Measurements from ENCODE around the gene KLHL30.

Gene KLHL30

DNA sequence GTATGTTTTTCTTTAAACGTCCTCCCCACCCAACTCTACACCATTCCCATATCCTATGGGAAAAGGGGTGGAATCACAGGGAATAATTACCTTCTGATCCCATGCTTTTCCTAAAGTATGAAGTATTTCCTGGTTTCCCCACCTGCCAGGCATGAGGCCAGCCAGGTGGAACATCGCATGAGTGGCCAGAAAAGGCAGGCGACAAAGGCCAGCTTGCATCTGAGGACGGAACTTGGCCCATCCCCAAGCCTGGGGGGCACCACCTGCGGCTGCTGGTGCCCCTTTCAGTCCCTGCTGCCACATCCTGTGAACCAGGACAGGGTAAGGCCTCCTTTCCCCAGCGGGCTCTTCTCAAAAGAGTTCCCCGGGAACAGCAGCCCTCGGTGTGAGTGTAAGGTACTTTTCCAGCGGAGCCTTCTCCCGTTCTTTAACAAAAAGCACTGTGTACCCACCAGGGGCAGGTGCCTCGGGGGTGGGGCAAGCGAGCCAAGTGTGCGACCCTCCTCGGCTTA is 19.1 kb downstream of the KLHL30 start:
- DNase-seq (ENCODE audit: low read depth) = no peak
- H3K4me3 ChIP-seq (ENCODE audit: control insufficient read depth, low read depth, low read length) = no peak overlapping the region
- TF ChIP-seq, protein P1, sequence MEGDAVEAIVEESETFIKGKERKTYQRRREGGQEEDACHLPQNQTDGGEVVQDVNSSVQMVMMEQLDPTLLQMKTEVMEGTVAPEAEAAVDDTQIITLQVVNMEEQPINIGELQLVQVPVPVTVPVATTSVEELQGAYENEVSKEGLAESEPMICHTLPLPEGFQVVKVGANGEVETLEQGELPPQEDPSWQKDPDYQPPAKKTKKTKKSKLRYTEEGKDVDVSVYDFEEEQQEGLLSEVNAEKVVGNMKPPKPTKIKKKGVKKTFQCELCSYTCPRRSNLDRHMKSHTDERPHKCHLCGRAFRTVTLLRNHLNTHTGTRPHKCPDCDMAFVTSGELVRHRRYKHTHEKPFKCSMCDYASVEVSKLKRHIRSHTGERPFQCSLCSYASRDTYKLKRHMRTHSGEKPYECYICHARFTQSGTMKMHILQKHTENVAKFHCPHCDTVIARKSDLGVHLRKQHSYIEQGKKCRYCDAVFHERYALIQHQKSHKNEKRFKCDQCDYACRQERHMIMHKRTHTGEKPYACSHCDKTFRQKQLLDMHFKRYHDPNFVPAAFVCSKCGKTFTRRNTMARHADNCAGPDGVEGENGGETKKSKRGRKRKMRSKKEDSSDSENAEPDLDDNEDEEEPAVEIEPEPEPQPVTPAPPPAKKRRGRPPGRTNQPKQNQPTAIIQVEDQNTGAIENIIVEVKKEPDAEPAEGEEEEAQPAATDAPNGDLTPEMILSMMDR (IDR thresholded peaks at IDR 0.05; ENCODE audit: control insufficient read depth, insufficient read depth, low read depth, low read length, missing control alignments) = no peak

DNA sequence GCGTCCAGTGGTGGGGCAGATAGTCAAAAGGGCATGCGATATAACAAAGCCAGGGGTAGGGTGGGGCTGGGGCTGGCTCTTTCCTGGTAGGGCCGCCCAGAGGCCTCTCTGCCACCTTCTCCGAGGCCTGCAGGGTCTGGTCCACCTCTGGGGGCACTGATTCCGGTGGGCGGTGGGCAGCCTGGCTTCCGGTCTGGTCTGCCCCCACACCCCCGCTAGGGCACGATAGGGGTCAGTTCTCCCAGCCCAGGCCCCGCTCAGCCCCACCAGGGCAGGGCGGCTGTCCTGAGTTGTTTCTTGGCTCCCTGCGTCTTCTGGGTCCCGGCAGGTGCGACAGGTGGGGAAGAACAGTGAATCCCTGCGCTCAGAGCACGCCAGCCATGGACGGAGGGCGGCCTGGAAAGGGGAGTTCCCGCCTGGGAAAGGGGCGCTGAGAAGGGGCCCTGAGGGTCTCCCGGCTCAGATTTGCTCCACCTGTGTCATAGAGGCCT is 19.6 kb downstream of the KLHL30 start:
- DNase-seq (ENCODE audit: low read depth) = no peak
- TF ChIP-seq, protein P1 (IDR thresholded peaks at IDR 0.05; ENCODE audit: control insufficient read depth, insufficient read depth, low read depth, low read length, missing control alignments) = no peak
- no peak overlapping the region for H3K4me3 ChIP-seq (ENCODE audit: control insufficient read depth, low read depth, low read length)

DNA sequence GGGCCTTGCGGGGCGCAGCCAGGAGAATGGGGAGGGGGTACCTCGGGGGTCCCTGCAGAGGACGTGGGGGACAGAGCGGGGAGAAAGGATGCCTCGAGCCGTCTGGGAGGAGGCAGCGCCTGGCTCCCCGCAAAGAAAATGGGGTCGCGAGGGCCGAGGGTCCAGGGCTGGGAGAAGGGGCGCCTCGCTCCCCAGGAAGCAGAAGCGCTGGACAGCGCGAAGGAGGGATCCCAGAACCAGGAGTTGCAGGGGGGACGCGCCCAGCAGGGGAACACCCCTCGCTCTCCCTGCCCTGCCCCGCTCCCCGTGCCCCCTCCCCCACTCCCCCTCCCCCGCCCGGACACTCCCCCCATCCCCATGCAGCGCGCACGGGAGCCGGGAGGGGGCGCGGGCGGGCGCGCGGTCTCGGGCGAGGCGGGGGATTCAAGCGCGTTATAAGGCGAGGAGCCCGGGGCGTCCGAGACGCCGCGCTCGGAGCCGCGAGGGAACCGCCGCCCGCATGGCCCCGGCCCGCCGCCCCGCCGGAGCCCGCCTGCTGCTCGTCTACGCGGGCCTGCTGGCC is 20.1 kb downstream of the KLHL30 start, which contains the start of gene ERFE:
Gene ERFE, plus strand, starts transcription at position 462 of the 562 bp plus-strand sequence. Its CDS starts 38 bp downstream, at position 500.
- H3K4me3 ChIP-seq (ENCODE audit: control insufficient read depth, low read depth, low read length) = peak within 1 kb of the TSS; percentile 22
- TF ChIP-seq, protein P1 (IDR thresholded peaks at IDR 0.05; ENCODE audit: control insufficient read depth, insufficient read depth, low read depth, low read length, missing control alignments) = peak; percentile 44
- no peak for DNase-seq (ENCODE audit: low read depth)

DNA sequence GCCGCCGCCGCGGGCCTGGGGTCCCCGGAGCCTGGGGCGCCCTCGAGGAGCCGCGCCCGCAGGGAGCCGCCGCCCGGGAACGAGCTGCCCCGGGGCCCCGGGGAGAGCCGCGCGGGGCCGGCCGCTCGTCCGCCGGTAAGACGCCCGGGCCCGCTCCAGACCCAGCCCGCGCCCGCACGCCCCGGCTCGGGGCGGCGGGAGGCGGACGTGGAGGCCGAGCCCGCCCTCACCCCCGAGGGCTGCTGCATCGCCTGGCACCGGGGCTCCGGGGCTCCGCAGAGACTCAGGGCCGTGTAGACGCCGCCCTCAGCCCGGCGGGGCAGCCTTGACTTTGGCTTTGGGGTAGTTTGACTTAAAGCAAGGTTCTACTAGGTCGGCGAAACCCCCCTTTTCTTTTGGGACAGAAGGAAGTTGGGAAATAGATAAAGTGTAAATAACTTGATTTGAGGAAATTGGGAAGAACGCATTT is 20.6 kb downstream of the KLHL30 start:
- TF ChIP-seq, protein P1 (IDR thresholded peaks at IDR 0.05; ENCODE audit: control insufficient read depth, insufficient read depth, low read depth, low read length, missing control alignments) = no peak
- DNase-seq (ENCODE audit: low read depth) = no peak
- H3K4me3 ChIP-seq (ENCODE audit: control insufficient read depth, low read depth, low read length) = peak overlapping the region; percentile 22

DNA sequence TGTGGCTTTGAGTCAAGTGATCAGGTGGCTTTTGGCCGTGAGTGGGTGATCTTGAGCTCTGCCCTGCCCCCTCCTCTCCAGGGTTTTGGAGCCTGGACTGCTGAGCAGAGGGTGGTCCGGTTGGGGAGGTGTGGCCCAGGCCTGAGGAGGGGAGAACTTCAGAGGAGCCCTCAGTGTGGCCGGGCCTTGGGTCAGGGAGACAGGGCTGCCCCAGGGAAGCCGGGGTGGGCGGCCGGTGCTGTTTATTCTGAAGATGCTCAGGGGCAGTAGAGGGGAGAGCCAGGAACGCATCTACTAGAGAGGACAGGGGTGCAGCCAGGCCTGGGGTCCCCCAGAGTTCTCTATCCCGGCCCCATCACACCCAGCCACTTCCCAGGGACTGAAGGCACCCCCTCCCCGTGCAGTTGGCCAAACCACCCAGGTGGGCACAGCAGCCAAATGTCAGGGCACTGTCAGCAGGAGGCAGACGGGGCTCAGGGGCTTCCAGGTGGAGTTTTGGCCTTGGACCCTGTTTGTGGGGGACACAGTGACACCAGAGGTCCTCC is 21.3 kb downstream of the KLHL30 start:
- no peak overlapping the region for H3K4me3 ChIP-seq (ENCODE audit: control insufficient read depth, low read depth, low read length)
- no peak for DNase-seq (ENCODE audit: low read depth)
- TF ChIP-seq, protein P1 (IDR thresholded peaks at IDR 0.05; ENCODE audit: control insufficient read depth, insufficient read depth, low read depth, low read length, missing control alignments) = no peak

DNA sequence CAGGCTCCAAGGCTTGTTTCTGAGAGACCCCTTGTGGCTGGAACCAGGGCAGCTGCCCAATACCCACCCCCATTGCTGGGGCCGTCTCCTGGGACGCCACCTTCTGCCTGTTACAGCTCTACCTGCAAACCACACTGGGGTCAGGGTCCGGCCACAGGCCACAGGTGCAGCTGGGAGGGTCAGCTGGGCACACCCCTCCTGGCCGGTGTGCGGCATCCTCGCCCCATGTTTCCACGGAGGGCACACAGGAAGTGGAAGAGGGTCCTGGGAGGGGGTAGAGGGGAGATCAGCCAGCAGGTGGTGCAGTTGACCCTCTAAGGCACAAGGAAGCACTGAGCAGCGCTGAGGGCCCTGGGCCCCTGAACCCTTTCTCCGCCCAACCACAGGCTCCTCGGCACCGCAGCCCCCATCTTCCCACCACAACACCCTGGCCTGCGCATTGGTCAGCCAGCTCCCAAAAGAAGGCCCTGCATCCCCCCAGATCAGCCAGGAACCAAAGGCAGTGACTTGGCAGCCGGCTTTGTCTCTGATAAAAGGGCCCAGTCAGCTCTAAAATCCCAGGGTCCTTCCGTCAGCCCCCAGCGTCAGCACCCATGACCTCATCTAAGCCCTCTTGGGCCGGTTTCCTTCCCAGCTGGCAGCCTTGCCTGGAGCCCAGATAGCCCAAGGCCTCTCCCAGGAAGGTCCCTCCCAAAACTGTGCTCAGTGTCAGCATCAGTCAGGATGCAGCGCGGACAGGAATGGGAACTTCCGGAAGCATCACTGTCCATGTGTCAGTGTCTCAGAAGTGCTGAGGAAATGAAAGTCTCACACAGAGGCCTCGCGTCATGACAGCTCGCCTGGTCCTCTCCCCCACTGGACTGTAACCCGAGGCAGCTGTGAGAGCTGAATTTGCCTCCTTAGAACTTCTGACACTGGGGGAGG is 22.0 kb downstream of the KLHL30 start:
- H3K4me3 ChIP-seq (ENCODE audit: control insufficient read depth, low read depth, low read length) = no peak overlapping the region
- TF ChIP-seq, protein P1 (IDR thresholded peaks at IDR 0.05; ENCODE audit: control insufficient read depth, insufficient read depth, low read depth, low read length, missing control alignments) = no peak
- no peak for DNase-seq (ENCODE audit: low read depth)

All from AG09309 (cell line).